Muscle of leg (tissue), 11 donors: ENCODE data around the gene DSE. TPM values are rescaled to one million over a fixed set of nuclear protein-coding genes. Genes with fewer than 3 reads are reported as not detected.
"Not testable (repeated sequence)": the region's sequence is repeated elsewhere in the genome, so short reads cannot be mapped to it uniquely, and the experiment has no call there.

Experiments used
- DNase-seq: peaks from one replicate; pipeline ENCODE4 v3.0.0; 2013
- H3K27ac ChIP-seq: one replicate; pipeline ENCODE4 v1.5.1; 2013; ENCODE audit warnings: mild to moderate bottlenecking, low read length, control low read depth
- H3K27me3 ChIP-seq: one replicate; pipeline ENCODE4 v1.6.1; 2013; ENCODE audit warnings: low read length; ENCODE audit not compliant: control insufficient read depth, insufficient read depth
- H3K36me3 ChIP-seq: one replicate; pipeline ENCODE4 v1.6.1; 2013; ENCODE audit warnings: low read length; ENCODE audit not compliant: control insufficient read depth, insufficient read depth
- H3K4me1 ChIP-seq: one replicate; pipeline ENCODE4 v1.6.1; 2013; ENCODE audit warnings: low read length; ENCODE audit not compliant: control insufficient read depth, insufficient read depth
- H3K4me3 ChIP-seq: one replicate; pipeline ENCODE4 v1.5.1; 2013; ENCODE audit warnings: low read length, control low read depth
- H3K9me3 ChIP-seq: replicated peaks from 2 replicates; pipeline ENCODE4 v1.6.1; 2013; ENCODE audit warnings: low read depth, low read length; ENCODE audit not compliant: control insufficient read depth
- WGBS: methylation state at CpG from one replicate; pipeline ENCODE4 v1.1.5; 2013; ENCODE audit warnings: missing lambda C conversion rate; ENCODE audit not compliant: insufficient coverage; 5-methylcytosine and 5-hydroxymethylcytosine counted together
- polyA plus RNA-seq, 8 donors: library from polyadenylated mRNA; unstranded; fragments of 120-200 nt; gene quantifications; one replicate each; pipeline versions ENCODE4 v1.2.1 to v1.2.3, GENCODE V29; 2013; ENCODE audit warnings: inconsistent platforms in 1 of 8, low replicate concordance in 1 of 8; ENCODE audit not compliant: insufficient read length in 8 of 8, insufficient read depth in 1 of 8
- total RNA-seq: library from RNA; stranded (reverse); fragments of 120-200 nt; gene quantifications from one replicate; pipeline ENCODE4 v1.2.4, GENCODE V29; 2013

Gene DSE
- total and polyA plus RNA-seq, 9 donors, result 23.7 to 42.3 (median 29.8) TPM

DNA sequence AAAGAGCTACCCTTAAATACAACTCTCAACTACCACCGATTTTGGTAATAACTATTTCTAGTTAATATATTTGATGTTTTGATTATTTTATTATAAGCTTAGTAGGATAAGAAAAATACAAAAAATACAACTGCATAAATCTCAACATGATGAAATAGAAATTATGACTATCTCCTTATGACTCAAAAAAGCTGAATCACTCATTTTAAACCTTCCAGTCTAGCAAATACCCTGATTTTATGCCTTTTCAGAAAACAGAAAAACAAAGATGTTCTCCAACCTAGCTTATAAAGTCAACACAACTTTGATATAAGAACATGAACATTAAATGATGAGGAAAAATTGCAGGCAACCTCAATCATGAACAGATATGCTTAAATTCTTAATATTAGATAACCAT, 40.2 kb upstream of the DSE start:
- peaks cover 2% of the 10 kb centered on the region for H3K9me3 ChIP-seq
- no CpG with 5 or more reads among the region's 1 CpG for WGBS

DNA sequence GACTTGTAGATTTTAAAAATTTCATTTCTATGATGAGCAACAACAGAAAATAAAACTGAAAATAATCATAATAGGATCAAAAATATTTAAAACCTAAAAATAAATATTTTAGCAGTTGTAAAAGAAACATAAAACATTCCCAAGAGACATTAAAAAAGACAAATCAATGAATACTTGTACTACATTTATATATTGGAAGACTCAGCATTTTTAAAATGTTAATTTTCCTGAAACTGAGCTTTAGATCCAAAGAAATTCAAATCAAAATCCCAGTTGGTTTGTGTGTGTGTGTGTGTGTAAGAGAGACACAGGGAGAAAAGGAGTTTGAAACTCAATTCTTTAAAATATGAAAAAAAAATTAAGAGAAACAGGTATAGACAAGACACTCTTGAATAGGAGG, 38.7 kb upstream of the DSE start:
- Histone ChIP-seq H3K4me1 (no peaks in the 10 kb centered on the region), H3K4me3 (no peak overlapping the region), H3K27me3 (no peaks in the 10 kb centered on the region), H3K36me3 (no peaks in the 10 kb centered on the region), H3K27ac (no peak overlapping the region), H3K9me3 (peaks cover 2% of the 10 kb centered on the region)
- DNase-seq, result no peak

More for the DNA sequence above, 40.2 kb upstream of the DSE start:
- H3K36me3 ChIP-seq, result no peaks in the 10 kb centered on the region
- H3K27ac ChIP-seq, result no peak overlapping the region
- no peaks in the 10 kb centered on the region for H3K27me3 ChIP-seq
- H3K4me3 ChIP-seq, result no peak overlapping the region
- no peaks in the 10 kb centered on the region for H3K4me1 ChIP-seq
- DNase-seq, result no peak

- H3K27me3 ChIP-seq, H3K36me3 ChIP-seq, H3K9me3 ChIP-seq, H3K27ac ChIP-seq, H3K4me3 ChIP-seq, H3K4me1 ChIP-seq, DNase-seq: not testable (repeated sequence)
Measured at GRCh38 chr6:116334638-116335409, 35.9 kb upstream of the DSE start.

GRCh38 chr6:116335612-116336215, 35.0 kb upstream of the DSE start:
- Histone ChIP-seq H3K27ac (no peak overlapping the region), H3K36me3 (no peaks in the 10 kb centered on the region), H3K4me1 (no peaks in the 10 kb centered on the region), H3K4me3 (no peak overlapping the region), H3K9me3 (peaks cover 2% of the 10 kb centered on the region), H3K27me3 (no peaks in the 10 kb centered on the region)
- DNase-seq, result no peak
- WGBS, result no CpG with 5 or more reads among the region's 1 CpG

DNA sequence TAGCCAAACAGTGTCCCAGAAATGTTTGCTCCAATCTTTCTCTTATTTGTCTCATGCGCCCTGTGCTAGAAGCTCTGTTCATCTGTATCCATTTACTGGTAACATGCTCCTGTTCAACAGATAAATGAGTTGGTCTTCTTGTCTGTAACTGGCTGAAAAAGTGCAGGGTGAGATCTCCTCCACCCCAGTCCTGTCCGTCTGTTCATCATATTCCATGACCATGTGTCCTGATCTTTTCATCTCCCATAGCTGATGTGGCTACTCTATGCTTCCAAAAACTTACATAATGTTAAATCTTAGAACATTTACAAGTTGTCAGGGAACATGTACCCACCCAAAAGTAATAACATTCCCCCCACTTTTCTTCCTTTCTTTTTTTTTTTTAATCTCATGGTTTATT, 31.8 kb upstream of the DSE start:
- H3K9me3 ChIP-seq, result peaks cover 10% of the 10 kb centered on the region
- no peaks in the 10 kb centered on the region for H3K36me3 ChIP-seq
- DNase-seq, result no peak
- H3K4me3 ChIP-seq, result no peak overlapping the region
- H3K4me1 ChIP-seq, result no peaks in the 10 kb centered on the region
- no peaks in the 10 kb centered on the region for H3K27me3 ChIP-seq
- WGBS, result 67% methylated on average over 1 of the region's 2 CpGs
- no peak overlapping the region for H3K27ac ChIP-seq

DNA sequence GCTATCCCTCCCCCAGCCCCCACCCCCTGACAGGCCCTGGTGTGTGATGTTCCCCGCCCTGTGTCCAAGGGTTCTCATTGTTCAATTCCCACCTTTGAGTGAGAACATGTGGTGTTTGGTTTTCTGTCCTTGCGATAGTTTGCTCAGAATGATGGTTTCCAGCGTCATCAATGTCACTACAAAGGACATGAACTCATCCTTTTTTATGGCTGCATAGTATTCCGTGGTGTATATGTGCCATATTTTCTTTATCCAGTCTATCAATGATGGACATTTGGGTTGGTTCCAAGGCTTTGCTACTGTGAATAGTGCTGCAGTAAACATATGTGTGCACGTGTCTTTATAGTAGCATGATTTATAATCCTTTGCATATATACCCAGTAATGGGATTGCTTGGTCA, 30.1 kb upstream of the DSE start:
- not testable (repeated sequence) for H3K27ac ChIP-seq, H3K9me3 ChIP-seq, H3K4me3 ChIP-seq, H3K4me1 ChIP-seq, DNase-seq, H3K36me3 ChIP-seq, H3K27me3 ChIP-seq
- no CpG with 5 or more reads among the region's 5 CpGs for WGBS

GRCh38 chr6:116349216-116349615, 21.5 kb upstream of the DSE start:
- no peak for DNase-seq
- H3K4me3 ChIP-seq, result no peak overlapping the region
- no peaks in the 10 kb centered on the region for H3K4me1 ChIP-seq
- H3K36me3 ChIP-seq, result no peaks in the 10 kb centered on the region
- H3K27ac ChIP-seq, result no peak overlapping the region
- WGBS, result 94% methylated on average over 2 of the region's 2 CpGs
- H3K27me3 ChIP-seq, result no peaks in the 10 kb centered on the region
- no peaks in the 10 kb centered on the region for H3K9me3 ChIP-seq

- no peak overlapping the region for H3K27ac ChIP-seq
- no peaks in the 10 kb centered on the region for H3K4me1 ChIP-seq
- WGBS, result no CpG with 5 or more reads among the region's 2 CpGs
- no peaks in the 10 kb centered on the region for H3K36me3 ChIP-seq
- DNase-seq, result no peak
- H3K4me3 ChIP-seq, result no peak overlapping the region
- no peaks in the 10 kb centered on the region for H3K27me3 ChIP-seq
- H3K9me3 ChIP-seq, result no peaks in the 10 kb centered on the region
Measured at GRCh38 chr6:116351101-116351500, 19.6 kb upstream of the DSE start.

DNA sequence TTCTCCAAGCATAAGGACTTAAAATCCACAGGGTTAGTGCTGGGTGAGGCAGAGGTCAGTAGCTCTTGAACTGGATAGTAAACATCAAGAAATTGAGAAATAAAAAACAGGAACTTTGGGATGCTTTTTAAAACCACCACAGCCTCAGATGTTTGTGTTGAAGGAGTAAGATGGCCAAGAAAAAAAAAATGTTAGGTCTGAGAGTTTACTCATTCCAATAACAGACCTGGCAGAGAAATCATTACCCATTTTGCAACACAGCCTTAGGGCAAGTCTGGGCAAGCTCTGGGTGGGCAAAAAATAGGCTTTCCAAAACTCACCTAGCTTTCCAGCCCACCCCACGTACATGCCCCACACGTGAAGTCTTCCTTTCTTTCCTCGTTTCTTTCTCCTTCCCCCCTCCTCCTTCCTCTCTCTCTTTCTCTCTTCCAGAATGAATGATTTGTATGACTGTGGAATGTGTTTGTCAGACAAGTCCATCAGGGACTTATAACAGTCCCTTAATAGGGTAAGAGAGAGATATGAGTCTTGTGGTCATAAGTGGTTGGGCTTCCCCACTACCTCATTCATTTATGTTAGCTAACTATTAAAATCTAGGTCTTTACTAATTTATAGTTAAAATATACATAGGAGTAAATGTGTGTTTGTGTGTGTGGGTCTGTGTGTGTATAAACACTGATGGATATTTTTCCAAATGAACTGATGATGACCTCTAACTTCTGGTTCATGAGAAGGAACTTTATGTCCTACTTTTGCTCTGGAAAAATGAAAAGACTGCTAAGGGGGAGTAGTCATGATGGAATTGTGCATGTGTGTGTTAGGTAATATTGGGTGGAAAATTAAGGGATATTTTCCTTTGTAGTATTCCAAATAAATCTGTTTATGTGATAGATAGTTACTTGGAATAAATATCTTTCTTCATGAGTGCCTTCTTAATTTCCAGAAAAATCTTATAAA, 18.0 kb upstream of the DSE start:
- no peaks in the 10 kb centered on the region for H3K9me3 ChIP-seq
- no peaks in the 10 kb centered on the region for H3K36me3 ChIP-seq
- H3K4me1 ChIP-seq, result no peaks in the 10 kb centered on the region
- no CpG with 5 or more reads among the region's 3 CpGs for WGBS
- H3K27ac ChIP-seq, result no peak overlapping the region
- no peaks in the 10 kb centered on the region for H3K27me3 ChIP-seq
- H3K4me3 ChIP-seq, result no peak overlapping the region
- DNase-seq, result peak; percentile 57

DNA sequence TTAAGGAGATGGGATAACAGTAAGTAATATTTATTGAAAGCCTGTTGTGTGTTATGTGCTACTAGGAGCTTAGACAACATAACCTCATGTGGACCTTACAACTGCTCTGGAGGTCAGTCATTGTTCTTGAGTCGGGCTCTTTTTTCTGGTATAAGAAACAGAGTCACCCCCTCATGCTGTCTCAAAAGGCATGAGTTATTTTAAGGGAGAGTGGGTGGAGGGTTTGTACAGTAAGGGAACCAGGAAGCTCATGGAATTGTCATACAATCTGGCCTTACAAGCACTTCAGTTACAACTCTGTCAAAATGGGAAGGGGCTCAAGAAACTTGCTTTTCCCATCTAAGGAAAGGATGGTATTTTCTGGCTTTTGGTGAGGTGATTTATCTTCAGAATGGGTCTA, 16.5 kb upstream of the DSE start:
- DNase-seq, result no peak
- no CpG with 5 or more reads among the region's 1 CpG for WGBS

More for the DNA sequence above, 16.5 kb upstream of the DSE start:
- Histone ChIP-seq H3K4me1 (no peaks in the 10 kb centered on the region), H3K36me3 (no peaks in the 10 kb centered on the region), H3K27me3 (no peaks in the 10 kb centered on the region), H3K27ac (no peak overlapping the region), H3K4me3 (no peak overlapping the region), H3K9me3 (no peaks in the 10 kb centered on the region)
